WTC11 (cell line): ENCODE results near the gene UMAD1.

Experiments used
- CBFB ChIP-seq: sonication (generic); formaldehyde crosslinking; IDR thresholded peaks from 2 replicates; pipeline ENCODE4 v1.8.1; 2022; ENCODE audit warnings: mild to moderate bottlenecking, low read depth, missing genetic modification reagents
- CTCF ChIP-seq: fragments of 200-600 bp; IDR thresholded peaks from 2 replicates; pipeline ENCODE4 v1.8.0; 2022; ENCODE audit warnings: antibody characterized with exemption
- E2F4 ChIP-seq: sonication (generic); formaldehyde crosslinking; IDR thresholded peaks from 2 replicates; pipeline ENCODE4 v1.8.1; 2022; ENCODE audit warnings: low read depth, mild to moderate bottlenecking, moderate library complexity, missing genetic modification reagents, borderline replicate concordance
- JUN ChIP-seq: sonication (generic); formaldehyde crosslinking; IDR thresholded peaks from 2 replicates; pipeline ENCODE4 v1.8.0; 2023; ENCODE audit warnings: mild to moderate bottlenecking, missing genetic modification reagents
- MAX ChIP-seq: sonication (generic); formaldehyde crosslinking; IDR thresholded peaks from 2 replicates; pipeline ENCODE4 v1.8.0; 2022; ENCODE audit warnings: mild to moderate bottlenecking, missing genetic modification reagents
- NR3C1 ChIP-seq: sonication (generic); formaldehyde crosslinking; conservative IDR thresholded peaks from 2 replicates; pipeline ENCODE4 v1.8.1; 2023; ENCODE audit warnings: low read depth, mild to moderate bottlenecking, missing genetic modification reagents
- SMAD3 ChIP-seq: sonication (generic); formaldehyde crosslinking; IDR thresholded peaks from 2 replicates; pipeline ENCODE4 v1.8.0; 2022; ENCODE audit warnings: missing genetic modification reagents, mild to moderate bottlenecking, borderline replicate concordance
- USF2 ChIP-seq: sonication (generic); formaldehyde crosslinking; IDR thresholded peaks from 2 replicates; pipeline ENCODE4 v1.8.1; 2023; ENCODE audit warnings: mild to moderate bottlenecking, missing genetic modification reagents, moderate library complexity
- ZMAT4 ChIP-seq: fragments of 250-450 bp; sonication (Bioruptor Pico); IDR thresholded peaks from 2 replicates; pipeline ENCODE4 v1.9.0; 2021; ENCODE audit warnings: mild to moderate bottlenecking
- TF ChIP-seq, protein P1 (sequence below): sonication (generic); formaldehyde crosslinking; IDR thresholded peaks from 2 replicates; pipeline ENCODE4 v1.8.1; 2022; ENCODE audit warnings: mild to moderate bottlenecking, missing genetic modification reagents, moderate library complexity, borderline replicate concordance
- TF ChIP-seq, protein P2 (sequence below): sonication (generic); formaldehyde crosslinking; IDR thresholded peaks from 2 replicates; pipeline ENCODE4 v1.8.0; 2022; ENCODE audit warnings: mild to moderate bottlenecking, missing genetic modification reagents
- TF ChIP-seq, protein P3 (sequence below): sonication (generic); formaldehyde crosslinking; IDR thresholded peaks from 2 replicates; pipeline ENCODE4 v1.8.1; 2023; ENCODE audit warnings: mild to moderate bottlenecking, missing genetic modification reagents, borderline replicate concordance

GRCh38 chr7:7687800-7688199 lies 47.2 kb downstream of the UMAD1 start:
- TF ChIP-seq E2F4 (CRISPR knock-in tag) (no peak), CTCF (no peak), MAX (no peak), JUN (CRISPR knock-in tag) (no peak), SMAD3 (CRISPR knock-in tag) (no peak), CBFB (CRISPR knock-in tag) (no peak), USF2 (CRISPR knock-in tag) (no peak), NR3C1 (no peak), ZMAT4 (CRISPR knock-in tag) (no peak)
- TF ChIP-seq, protein P1, sequence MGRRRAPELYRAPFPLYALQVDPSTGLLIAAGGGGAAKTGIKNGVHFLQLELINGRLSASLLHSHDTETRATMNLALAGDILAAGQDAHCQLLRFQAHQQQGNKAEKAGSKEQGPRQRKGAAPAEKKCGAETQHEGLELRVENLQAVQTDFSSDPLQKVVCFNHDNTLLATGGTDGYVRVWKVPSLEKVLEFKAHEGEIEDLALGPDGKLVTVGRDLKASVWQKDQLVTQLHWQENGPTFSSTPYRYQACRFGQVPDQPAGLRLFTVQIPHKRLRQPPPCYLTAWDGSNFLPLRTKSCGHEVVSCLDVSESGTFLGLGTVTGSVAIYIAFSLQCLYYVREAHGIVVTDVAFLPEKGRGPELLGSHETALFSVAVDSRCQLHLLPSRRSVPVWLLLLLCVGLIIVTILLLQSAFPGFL (CRISPR knock-in tag) = no peak
- TF ChIP-seq, protein P2, sequence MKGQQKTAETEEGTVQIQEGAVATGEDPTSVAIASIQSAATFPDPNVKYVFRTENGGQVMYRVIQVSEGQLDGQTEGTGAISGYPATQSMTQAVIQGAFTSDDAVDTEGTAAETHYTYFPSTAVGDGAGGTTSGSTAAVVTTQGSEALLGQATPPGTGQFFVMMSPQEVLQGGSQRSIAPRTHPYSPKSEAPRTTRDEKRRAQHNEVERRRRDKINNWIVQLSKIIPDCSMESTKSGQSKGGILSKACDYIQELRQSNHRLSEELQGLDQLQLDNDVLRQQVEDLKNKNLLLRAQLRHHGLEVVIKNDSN (CRISPR knock-in tag) = no peak
- TF ChIP-seq, protein P3, sequence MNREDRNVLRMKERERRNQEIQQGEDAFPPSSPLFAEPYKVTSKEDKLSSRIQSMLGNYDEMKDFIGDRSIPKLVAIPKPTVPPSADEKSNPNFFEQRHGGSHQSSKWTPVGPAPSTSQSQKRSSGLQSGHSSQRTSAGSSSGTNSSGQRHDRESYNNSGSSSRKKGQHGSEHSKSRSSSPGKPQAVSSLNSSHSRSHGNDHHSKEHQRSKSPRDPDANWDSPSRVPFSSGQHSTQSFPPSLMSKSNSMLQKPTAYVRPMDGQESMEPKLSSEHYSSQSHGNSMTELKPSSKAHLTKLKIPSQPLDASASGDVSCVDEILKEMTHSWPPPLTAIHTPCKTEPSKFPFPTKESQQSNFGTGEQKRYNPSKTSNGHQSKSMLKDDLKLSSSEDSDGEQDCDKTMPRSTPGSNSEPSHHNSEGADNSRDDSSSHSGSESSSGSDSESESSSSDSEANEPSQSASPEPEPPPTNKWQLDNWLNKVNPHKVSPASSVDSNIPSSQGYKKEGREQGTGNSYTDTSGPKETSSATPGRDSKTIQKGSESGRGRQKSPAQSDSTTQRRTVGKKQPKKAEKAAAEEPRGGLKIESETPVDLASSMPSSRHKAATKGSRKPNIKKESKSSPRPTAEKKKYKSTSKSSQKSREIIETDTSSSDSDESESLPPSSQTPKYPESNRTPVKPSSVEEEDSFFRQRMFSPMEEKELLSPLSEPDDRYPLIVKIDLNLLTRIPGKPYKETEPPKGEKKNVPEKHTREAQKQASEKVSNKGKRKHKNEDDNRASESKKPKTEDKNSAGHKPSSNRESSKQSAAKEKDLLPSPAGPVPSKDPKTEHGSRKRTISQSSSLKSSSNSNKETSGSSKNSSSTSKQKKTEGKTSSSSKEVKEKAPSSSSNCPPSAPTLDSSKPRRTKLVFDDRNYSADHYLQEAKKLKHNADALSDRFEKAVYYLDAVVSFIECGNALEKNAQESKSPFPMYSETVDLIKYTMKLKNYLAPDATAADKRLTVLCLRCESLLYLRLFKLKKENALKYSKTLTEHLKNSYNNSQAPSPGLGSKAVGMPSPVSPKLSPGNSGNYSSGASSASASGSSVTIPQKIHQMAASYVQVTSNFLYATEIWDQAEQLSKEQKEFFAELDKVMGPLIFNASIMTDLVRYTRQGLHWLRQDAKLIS (CRISPR knock-in tag) = no peak
